Posterior vena cava (tissue), 2 donors: Measurements from ENCODE around the gene YIPF2. TPM values are rescaled to one million over a fixed set of nuclear protein-coding genes. Genes with fewer than 3 reads are reported as not detected.
"Not testable (repeated sequence)": the region's sequence is repeated elsewhere in the genome, so short reads cannot be mapped to it uniquely, and the experiment has no call there.

ENCODE experiments used
- DNase-seq: peaks from one replicate; pipeline ENCODE4 v3.0.0-alpha.2; 2020; ENCODE audit warnings: low spot score
- intact Hi-C, 2 donors: fragments of 100-400 bp; cut with DNase I; formaldehyde crosslinking; loops; one replicate each; pipeline versions ENCODE4 v1.14.1 to v1.14.2; 2022 to 2023
- total RNA-seq, 2 donors: library from RNA; stranded (reverse); fragmentation: NEBNext Ultra II Directional; extraction: Animal tissue kit (Norgen Biotek cat#: 25700); gene quantifications; one replicate each; pipeline ENCODE4 v1.2.1, GENCODE V29; 2021
- donor health status: DM: yes; HTN: yes; CAD: no.
- donor health status: DM: yes; HTN: yes; CAD: no.

YIPF2 gene
- total RNA-seq, 2 donors from 2014 or later, result 36.0 to 40.0 TPM

DNA sequence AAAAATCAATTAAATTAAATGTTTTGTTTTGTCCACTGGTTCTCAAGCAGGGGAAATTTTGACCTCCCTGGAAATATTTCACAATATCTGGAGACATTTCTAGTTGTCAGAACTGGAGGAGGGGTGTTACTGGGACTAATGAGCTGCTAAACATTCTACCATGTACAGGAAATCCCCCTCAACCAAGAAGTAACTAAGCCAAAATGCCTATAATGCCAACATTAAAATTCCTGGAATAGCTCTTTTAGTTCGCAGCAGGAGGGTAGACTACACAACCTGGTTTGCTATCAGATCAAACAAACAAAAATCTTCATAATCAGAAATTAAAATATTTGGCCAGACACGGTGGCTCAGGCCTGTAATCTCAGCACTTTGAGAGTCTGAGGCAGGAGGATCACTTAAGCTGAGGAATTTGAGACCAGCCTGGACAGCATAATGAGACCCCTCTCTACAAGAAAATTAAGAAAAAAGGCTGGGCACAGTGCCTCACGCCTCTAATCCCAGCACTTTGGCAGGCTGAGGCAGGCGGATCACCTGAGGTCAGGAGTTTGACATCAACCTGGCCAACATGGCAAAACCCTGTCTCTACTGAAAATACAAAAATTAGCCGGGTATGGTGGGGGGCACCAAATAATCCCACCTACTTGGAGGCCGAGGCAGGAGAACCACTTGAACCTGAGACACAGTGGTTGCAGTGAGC is 18.7 kb upstream of the YIPF2 start:
- no peak for DNase-seq
- intact Hi-C loops, result no loop called here

DNA sequence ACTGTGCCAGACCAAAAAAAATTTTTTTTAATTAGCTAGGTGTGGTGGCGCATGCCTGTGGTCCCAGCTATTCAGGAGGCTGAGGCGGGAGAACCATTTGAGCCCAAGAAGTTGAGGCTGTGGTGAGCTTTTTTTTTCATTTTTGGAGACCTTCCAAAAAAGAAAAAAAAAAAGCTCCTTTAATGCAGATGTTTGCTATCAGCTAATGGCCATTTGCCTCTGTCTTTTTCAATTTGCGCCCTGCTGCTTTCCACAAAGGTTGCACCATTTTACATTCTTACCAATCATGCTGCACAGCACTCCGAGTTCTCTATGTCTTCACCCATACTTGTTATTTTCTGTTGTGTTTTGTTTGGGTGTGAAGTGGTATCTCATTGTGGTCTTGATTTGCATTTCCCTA is 16.8 kb upstream of the YIPF2 start:
- intact Hi-C loops, result no loop called here
- DNase-seq, result no peak

DNA sequence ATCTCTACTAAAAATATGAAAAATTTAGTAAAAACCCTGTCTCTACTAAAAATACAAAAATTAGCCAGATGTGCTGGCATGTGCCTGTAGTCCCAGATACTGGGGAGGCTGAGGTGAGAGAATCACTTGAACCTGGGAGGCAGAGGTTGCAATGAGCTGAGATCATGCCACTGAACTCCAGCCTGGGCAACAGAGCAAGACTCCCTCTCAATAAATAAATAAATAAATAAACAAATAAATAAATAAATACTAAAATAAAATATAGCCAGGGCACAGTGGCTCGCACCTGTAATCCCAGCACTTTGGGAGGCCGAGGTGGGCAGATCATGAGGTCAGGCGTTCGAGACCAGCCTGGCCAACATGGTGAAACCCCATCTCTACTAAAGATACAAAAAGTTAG is 15.0 kb upstream of the YIPF2 start:
- intact Hi-C loops, result loop anchor here in 1 of 2 donors (5.0 kb wide), 1 partner anchor 84 kb away; no protein-coding TSS in a partner anchor
- DNase-seq, result not testable (repeated sequence)

DNA sequence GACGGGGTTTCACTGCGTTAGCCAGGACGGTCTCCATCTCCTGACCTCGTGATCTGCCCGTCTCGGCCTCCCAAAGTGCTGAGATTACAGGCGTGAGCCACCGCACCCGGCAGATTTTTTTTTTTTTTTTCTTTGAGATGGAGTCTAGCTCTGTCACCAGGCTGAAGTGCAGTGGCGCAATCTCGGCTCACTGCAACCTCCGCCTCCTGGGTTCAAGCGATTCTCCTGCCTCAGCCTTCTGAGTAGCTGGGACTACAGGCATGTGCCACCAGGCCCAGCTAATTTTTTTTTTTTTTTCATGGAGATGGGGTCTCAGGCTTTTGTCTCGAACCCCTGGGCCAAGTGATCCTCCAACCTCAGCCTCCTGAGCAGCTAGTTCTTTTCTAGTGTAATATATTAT is 13.2 kb upstream of the YIPF2 start:
- intact Hi-C loops, result loop anchor here in 1 of 2 donors (5.0 kb wide), 1 partner anchor 86 kb away; no protein-coding TSS in a partner anchor
- DNase-seq, result not testable (repeated sequence)

DNA sequence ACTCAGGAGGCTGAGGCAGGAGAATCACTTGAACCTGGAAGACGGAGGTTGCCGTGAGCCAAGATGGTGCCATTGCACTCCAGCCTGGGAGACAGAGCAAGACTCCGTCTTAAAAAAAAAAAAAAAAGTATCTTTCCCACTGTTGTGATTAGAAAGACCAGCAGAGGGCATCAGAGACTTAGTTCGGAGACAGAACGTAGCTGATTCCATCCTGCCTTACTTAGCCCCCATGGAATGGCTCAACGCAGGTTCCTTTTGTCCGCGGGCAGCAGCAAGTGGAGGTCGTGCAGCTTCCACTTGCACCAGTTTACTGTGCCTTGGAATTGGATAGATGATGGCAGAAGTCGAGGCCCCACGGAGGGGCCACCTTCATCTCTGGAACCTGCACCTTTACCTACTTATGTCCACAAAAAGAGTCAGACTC is 8.2 kb upstream of the YIPF2 start:
- DNase-seq, result no peak
- intact Hi-C loops, result no loop called here

DNA sequence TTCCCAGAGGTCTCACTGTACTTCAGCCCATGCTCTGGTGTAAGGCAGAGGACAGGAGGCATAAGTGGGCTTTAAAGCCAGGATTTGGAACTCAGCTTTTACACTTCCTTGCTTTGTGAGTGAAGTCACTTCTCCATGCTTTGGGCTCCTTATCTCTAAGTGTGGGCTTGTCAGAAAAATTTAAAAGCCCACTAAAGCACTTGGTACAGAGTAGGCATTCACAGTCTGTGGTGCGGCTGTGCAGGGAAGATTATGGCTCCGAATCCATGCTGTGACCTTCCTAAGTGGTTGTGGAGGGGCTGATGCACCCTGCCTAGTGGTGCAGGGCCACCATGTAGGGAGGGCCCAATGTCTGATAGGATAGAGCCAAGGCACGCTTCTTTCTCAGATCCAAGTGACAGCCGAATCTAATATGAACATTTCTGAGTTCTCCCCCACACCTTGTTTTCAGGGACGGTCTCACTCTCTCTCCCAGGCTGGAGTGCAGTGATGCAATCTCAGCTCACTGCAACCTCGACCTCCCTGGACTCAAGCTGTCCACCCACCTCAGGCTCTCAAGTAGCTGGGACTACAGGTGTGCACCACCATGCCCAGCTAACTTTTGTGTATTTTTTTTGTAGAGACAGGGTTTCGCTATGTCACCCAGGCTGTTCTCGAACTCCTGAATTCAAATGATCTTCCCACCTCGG is 7.1 kb upstream of the YIPF2 start:
- intact Hi-C loops, result no loop called here
- DNase-seq, result no peak

DNA sequence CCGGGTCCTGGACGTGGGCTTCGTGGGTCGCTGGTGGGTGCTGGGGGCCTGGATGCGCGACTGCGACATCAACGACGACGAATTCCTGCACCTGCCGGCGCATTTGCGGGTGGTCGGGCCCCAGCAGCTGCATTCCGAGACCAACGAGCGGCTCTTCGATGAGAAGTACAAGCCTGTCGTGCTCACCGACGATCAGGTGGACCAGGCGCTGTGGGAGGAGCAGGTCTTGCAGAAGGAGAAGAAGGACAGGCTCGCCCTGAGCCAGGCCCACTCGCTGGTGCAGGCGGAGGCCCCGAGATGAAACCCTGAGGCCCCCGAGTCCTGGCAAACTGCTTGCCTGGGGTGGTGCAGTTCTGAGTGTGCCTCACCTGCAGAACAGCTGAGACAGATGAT is 959 bp upstream of the YIPF2 start:
- intact Hi-C loops, result no loop called here
- no peak for DNase-seq

DNA sequence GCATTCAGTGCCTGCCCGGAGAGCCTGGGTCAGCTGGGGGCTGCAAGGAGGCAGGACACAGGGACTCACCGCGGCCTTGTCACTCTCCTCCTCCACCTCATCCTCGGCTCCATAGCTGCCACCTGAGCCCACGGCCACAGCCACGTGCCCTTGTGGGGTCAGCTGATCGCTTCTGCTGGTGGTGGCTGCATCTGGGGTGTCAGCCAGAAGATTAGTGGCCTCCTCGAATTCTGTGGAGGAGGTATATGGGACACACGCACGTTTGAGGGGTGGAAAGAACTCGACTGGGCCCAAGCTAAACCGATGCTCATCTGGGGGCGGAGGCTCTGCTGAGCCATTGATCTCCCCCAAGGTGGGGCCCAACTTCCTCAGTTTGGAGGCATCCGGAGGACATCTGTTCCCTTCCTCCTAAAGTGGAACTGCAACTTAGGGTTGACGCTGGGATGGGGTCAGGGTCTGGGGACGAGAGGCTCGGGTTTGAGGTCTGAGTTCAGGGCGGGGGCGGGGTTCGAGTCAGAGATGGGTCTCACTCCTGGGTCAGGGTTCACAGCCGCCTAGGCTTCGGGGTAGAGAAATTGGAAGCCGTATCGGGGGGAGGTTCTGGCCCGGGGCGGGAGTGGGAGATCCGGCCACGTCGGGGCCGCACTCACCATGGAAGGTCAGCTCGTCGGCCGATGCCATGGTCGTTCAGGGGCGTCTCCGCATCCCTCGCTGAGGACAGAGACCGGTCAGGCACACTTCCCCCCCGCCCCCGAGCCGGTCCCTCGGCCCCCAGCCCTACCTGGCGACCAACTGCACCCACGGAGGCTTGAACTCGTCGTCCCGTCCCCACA is 493 bp downstream of the YIPF2 start:
- intact Hi-C loops, result no loop called here
- DNase-seq, result no peak

DNA sequence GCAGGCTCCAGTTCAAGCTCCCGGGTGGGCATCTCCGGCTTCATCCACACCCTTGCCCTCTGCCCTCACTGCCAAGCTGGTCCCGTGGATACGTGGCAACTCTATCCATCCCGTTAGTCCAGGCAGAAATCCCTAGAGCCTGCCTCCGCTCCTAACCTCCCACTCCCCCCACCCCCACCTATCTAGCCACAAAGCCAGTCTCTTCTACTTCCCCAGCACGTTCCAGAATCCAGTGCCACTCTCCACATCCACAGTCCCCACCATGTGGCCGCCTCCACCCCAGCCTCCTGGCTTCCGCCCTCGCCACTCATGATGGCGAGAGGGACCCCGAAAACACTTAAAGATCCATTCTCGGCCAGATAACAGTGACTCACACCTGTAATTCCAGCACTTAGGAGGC is 3.8 kb downstream of the YIPF2 start:
- intact Hi-C loops, result no loop called here
- no peak for DNase-seq

DNA sequence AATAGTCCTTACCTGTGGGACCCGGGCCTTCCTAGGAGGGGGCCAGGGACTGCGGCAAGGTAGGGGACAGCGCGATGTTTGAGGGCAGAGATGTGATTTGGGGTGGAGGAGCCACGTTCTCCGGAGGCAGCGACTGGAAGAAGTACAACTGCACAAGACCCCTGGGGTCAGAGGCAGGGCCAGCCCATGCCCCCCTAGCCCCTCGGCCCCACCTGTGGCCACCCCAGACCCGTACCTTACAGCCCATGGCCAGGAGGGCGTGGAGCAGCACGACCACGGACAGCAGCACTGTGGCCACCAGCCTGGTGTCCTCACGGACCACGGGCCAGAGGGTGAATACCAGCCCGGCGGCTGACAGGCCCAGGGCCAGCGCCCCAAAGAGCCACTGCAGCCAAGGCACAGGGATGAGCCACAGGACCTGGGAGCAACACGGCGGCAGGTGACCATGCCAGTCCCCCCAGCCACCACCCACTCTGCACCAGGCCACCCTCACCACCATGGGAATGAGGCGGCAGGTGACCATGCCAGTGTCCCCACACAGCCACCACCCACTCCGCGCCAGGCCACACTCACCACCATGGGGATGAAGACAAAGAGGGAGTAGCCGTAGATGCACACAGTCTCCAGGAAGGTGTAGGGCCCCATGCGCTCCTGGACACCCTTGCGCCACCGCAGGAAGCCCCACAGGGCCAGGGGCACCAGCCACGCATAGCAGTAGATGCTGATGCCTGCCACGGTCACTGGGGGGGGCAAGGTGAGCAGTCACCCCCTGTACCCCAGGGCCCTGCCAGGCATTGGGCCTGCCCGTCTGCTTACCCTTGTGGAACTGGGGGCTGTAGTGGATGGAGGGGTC is 5.0 kb downstream of the YIPF2 start:
- intact Hi-C loops, result no loop called here
- no peak for DNase-seq

DNA sequence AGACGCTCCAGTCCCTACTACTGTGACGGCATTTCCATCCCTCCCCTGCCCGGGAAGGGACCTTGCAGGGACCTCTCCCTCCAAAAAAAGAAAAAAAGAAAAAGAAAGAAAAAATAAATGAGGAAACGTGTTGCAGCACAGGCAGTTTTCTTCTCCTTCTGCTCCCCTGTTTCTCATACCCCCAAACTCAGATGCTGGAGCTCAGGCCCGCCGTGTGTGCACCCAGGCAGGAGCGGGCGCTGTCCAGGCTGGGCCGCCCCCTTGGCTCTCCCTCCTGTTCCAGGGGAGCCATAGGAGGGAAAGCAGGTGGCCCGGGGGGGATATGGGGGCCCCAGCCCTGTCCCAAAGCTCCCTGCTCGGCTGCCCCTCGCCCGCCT is 5.8 kb downstream of the YIPF2 start:
- no peak for DNase-seq
- intact Hi-C loops, result no loop called here

DNA sequence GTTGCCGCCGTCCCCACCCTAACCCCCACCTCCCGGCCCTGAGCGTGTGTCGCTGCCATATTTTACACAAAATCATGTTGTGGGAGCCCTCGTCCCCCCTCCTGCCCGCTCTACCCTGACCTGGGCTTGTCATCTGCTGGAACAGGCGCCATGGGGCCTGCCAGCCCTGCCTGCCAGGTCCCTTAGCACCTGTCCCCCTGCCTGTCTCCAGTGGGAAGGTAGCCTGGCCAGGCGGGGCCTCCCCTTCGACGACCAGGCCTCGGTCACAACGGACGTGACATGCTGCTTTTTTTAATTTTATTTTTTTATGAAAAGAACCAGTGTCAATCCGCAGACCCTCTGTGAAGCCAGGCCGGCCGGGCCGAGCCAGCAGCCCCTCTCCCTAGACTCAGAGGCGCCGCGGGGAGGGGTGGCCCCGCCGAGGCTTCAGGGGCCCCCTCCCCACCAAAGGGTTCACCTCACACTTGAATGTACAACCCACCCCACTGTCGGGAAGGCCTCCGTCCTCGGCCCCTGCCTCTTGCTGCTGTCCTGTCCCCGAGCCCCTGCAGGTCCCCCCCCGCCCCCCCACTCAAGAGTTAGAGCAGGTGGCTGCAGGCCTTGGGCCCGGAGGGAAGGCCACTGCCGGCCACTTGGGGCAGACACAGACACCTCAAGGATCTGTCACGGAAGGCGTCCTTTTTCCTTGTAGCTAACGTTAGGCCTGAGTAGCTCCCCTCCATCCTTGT is 6.4 kb downstream of the YIPF2 start:
- intact Hi-C loops, result no loop called here
- no peak for DNase-seq

DNA sequence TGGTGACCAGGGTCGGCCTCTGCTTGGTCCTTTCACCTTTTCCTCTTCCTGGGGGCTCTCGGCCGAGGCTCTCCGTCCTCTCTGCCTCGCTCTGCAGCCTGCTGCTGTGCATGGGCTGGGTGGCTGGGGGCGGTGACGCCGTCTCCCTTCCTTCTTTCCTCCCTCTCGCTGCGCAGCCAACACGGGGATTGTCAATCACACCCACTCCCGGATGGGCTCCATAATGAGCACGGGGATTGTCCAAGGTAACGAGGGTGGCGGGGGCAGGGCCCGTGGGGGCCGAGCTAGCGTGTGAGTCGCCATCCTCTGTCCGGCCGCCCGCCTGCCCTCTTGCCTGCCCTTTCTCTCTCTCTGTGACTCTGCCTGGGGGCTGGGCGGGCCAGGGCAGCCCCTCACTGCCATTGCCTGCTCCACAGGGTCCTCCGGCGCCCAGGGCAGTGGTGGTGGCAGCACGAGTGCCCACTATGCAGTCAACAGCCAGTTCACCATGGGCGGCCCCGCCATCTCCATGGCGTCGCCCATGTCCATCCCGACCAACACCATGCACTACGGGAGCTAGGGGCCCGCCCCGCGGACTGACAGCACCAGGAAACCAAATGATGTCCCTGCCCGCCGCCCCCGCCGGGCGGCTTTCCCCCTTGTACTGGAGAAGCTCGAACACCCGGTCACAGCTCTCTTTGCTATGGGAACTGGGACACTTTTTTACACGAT is 7.1 kb downstream of the YIPF2 start:
- DNase-seq, result no peak
- intact Hi-C loops, result no loop called here

DNA sequence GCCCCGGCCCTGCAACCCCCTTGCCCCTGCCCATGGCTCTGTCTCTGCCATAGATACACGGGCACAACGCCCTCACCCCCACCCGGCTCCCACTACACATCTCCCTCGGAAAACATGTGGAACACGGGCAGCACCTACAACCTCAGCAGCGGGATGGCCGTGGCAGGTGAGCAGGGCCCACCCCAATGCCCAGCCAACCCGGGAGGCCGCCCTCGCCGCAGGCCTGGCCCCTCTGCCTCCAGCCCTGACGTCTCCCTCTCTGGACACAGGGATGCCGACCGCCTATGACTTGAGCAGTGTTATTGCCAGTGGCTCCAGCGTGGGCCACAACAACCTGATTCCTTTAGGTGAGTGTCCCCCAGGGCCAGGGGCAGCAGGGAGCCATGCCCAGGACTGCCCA is 7.7 kb downstream of the YIPF2 start:
- intact Hi-C loops, result no loop called here
- DNase-seq, result no peak

DNA sequence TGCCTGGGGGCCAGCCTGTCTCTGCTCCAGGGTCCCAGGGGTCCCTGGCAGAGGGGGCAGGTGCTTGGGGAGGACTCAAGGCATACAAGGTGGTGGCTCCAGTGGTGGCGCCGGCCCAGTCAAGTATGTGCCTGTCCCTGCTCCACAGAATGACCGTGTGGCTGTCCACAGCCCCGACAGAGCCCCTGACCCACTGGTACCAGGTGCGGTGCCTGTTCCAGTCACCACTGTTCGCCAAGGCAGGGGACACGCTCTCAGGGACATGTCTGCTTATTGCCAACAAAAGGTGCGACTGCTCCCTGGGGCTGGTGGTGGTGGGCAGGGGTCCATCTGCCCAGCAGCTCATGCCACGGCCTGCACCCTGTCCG is 8.2 kb downstream of the YIPF2 start:
- intact Hi-C loops, result no loop called here
- DNase-seq, result no peak

DNA sequence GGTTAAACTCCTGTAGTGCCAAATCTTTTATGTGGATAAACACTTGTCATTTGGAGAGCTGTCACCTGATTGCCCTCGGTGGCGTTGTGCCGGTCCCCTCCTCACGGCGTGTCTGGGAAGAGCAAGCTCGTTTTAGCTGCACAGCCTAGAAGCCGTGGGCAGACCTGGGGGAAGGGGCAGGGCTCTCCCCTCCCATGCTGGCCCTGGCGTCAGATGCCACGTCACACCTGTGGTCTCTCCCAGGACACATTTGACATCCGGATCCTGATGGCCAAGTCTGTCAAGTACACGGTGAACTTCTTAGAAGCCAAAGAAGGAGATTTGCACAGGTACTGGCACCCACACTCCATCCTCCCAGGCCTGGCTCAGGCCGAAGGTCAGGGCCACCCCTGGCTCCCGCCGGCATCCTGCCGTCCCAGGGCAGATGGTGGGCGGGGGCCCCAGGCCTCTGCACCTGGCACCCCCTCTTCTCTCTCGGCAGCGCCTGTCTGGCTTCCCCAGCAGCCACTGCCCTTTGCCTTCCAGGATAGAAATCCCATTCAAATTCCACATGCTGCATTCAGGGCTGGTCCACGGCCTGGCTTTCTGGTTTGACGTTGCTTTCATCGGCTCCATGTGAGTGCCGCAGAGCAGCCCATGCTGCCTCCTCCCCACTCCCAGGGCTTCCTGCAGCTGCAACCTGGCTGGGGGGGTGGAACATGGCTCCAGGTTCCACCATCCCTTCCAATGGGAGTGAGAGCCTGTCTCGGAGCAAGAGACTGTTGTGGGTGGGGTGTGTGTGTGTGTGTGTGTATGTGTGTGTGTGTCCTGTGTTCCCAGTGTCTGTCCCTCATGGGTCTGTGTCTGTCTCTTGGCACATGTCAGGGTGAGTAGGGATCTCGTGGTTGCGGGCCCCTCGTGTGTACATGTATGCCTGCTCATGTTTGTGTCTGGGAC is 8.8 kb downstream of the YIPF2 start:
- no peak for DNase-seq
- intact Hi-C loops, result loop anchor here in 1 of 2 donors (5.0 kb wide), 1 partner anchor 37 kb away; no protein-coding TSS in a partner anchor

DNA sequence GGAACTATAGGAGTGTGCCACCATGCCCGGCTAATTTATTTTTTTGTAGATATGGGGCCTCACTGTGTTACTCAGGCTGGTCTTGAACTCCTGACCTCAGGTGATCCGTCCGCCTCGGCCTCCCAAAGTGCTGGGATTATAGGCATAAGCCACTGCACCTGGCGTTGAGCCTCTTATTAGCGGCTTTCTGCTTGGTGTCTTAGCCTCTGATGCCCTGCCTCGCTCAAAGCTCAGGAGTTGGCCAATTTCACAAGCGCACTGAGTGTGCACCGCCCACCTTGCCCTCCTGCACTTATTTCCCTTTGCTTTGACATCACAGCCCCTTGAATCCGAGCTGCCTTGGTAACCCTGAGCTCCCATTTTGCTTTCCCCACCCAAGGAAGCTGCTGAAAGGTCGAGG is 10.1 kb downstream of the YIPF2 start:
- intact Hi-C loops, result loop anchor here in 1 of 2 donors (5.0 kb wide), 1 partner anchor 36 kb away; no protein-coding TSS in a partner anchor
- no peak for DNase-seq
